Left renal pelvis (tissue), 4 donors: ENCODE results near the gene SUFU. TPM values are rescaled to one million over a fixed set of nuclear protein-coding genes. Genes with fewer than 3 reads are reported as not detected.
"Not testable (repeated sequence)": the region's sequence is repeated elsewhere in the genome, so short reads cannot be mapped to it uniquely, and the experiment has no call there.

Experiments used
- DNase-seq, 4 donors: peaks; one replicate each; pipeline ENCODE4 v3.0.0-alpha.2; 2013; ENCODE audit warnings: low read depth in 4 of 4, low spot score in 3 of 4
- polyA plus RNA-seq, 4 donors: library from polyadenylated mRNA; unstranded; fragments of 120-200 nt; gene quantifications; one replicate each; pipeline ENCODE4 v1.2.1, GENCODE V29; 2013; ENCODE audit not compliant: insufficient read length in 4 of 4

Gene SUFU
- polyA plus RNA-seq, 4 donors, result 24.0 to 28.7 (median 27.6) TPM

DNA sequence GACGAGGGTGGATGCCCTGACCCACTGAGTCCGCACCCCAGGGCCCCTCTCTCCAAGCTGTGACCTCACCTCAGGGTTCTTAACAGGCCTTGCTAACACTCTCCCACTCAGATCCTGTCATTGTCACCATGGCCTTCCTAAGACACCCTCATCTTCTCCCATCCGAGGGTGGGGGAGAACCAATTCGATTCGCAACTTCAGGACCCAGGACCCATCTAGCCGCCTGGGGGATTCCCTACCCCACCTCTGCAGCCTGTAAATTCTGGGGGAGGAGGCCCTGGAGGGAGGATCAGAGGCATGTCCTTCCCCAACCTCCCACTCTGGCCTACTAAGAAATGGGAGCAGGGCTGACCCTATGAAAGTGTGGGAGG, 157.9 kb downstream of the SUFU start:
- DNase-seq, result no peak

DNA sequence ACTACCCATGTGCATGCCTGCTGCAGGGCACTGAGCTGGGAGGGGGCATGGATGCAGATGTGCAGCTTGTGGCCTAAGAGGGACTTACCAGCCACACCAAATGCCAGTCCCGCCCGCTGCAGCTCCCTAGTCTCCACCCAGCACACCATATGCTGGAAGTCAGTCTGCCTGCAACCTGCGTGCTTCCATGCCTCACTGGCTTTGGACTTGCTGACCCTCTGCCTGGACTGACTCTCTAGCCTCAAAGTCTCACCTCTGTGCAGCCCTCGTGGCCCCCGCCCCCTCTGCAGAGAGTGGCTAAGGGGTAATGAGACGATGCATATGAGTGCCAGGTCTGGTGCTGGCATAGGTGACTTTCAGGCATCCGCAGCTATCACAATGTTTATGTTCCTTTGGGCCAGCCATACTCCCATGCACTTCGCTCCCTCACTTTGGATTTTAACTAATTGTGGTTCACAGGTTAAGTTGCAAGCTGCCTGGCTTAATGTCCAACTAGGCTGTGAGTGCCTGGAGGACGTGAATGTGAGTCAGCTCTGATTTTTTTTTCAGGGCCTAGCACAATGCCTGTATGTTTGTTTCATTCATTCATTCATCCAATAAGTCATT, 162.2 kb downstream of the SUFU start:
- no peak for DNase-seq

DNA sequence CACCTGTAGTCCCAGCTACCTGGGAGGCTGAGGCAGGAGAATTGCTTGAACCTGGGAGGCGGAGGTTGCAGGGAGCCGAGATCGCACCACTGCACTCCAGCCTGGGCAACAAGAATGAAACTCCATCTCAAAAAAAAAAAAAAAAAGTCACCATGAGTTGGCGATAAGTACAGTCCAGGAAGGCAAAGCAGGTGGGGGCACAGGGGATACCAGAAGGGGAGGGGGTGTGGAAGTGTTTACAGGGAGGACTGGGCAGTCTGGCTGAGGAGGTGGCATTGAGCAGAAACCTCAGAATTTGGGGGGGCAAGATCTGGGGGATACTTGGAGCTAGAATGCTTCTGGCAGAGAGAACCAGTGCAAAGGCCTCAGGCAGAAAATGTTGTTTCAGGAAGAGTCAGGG, 163.6 kb downstream of the SUFU start:
- not testable (repeated sequence) for DNase-seq

DNA sequence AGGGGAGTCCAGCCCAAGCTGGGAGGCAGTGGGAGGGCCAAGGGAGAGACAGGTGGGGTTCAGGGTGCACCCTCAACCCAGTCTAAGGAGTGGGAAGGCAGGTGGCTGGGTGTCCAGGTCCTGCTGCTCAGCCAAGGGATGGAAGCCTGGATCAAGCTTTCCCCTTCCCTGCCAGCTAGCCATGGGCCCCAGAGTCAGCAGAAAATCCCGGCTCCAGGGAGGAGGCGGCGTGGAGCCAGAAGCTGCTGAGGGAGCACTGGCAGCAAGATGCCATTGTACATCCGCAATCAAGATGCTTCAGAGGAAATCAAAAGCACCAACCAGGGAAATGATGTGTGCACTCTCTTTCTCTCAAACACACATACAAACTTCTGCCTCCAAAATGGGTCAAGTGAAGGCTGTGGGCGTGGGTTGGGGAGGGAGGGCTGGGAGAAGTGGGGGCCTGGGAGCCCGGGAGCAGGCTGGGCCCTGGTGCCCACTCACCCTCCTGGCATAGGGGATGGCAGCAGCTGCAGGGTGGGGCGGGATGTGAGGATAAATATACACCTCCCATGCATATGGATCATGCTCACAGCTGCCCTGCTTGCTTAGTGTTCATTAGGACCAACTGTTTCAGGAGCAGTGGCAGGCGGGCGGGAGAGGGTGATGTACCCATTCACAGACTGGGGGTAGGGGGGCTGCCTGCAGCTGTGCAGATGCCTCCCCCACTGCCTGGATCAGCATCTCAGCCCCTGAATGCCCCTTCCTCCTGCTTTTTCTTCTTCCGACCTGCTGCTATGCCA, 164.7 kb downstream of the SUFU start:
- no peak for DNase-seq

DNA sequence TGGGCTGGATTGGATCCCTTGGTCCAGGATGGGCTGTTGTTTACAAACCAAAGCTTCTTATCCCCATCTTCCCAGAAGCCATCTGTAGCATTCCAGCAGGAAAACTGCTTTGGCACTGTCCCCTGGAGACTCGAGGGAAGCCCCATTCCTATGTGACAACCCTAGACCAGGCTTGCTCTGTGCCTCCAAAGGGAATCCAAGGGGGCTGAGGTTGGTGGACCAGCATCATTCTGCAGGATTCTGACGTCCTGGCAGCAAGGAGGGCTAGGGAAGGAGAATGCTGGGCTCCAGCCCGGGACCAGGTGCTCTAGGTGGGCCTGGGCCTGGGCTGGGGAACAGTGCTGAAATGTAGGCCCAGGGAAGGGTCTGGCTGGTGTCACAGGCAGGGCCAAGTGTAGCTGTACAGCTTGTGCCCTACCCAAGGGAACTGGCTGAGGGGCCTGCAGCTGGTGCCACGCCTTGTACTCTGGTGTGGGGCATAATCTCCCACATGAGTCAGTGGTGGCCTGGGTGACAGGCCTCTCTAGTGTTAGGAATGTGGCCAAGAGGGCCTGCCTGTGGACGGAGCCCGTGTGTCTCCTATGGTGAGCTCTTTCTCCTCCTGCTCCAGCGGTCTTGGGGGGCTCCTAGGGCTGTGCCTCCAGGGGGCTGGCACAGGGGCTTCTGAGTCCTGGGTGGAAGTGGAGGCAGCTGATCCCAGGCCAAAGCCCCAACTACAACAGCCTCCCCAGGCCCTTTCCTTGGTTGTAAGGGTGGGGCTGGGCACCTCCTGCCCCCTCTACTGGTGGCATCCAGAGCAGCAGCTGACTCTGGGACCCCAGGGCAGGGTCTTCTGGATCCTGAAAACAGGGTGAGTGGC, 165.7 kb downstream of the SUFU start:
- DNase-seq, result no peak

DNA sequence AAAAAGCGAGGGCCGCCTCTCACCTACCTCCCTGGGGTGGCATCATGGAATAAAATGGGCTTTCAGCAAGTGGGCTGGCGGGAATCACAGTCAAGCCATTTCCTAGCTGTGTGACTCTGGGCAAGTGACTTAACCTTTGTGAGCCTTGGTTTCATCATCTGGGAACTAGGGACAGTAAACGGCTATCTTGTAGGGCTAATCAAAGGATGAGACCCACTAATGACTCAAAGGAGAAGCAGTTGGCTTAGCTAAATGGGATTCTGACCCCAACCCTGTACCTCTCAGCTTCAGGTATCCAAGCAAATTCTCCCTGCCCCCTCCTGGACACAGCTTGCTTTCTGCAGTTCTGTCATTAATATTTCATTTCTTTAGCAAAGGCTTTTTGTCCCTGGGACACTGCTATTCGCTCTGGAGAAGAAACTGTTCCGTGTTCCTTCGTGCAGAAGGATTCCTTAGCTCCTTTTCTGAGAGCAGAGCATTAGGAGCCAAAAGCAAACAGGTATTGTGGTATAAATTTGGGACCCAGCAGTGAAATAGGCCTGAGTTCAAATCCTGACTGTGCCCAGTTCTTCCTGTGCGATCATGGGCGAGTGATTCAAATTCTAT, 166.4 kb downstream of the SUFU start:
- DNase-seq, result no peak

DNA sequence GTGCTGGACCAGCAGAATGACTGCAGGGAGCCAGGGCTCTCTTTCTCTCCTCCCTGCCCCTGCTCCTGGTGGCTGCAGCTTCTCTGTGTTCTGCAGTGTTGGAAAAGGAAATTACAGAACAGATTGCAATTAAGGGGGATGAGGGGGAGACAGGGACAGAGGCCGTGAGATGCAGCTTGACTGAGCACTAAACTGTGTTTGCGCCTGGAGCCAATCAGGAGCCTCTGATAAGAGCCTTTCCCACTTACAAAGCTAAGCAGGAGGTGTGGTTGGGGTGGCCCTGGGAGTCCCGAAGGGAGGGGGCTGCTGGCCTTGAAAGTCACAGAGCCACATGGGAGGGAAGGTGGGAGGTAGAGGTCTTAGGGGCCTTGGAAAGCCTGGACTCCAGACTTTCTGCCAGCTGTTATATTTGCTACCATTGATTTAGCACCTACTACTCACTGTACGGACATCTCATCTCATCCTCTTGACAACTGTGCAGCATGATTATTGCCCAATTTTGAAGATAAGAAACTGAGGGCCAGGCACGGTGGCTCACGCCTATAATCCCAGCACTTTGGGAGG, 167.2 kb downstream of the SUFU start:
- DNase-seq, result no peak

DNA sequence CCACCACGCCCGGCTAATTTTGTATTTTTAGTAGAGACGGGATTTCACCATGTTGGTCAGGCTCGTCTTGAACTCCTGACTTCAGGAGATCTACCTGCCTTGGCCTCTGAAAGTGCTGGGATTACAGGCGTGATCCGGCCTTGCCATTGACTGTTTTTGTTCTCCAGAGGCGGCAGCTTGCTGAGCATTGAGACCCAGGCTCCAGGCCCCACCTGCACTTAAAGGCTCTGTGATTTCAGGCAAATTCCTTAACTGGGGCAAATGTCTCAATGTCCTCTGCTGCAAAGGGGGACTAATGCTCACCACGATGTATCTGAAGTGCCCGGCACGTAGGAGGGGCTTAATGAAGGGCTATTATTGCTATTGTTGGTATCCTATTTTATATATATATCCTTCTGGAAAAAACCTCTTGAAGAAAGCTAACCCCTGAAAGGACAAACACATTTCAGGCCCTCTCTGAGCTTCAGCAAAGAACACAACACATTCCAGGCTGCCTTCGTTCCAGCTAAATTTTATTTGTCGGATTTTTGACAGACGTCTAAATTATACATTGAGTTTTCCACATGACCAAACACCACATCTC, 169.6 kb downstream of the SUFU start:
- DNase-seq, result no peak

DNA sequence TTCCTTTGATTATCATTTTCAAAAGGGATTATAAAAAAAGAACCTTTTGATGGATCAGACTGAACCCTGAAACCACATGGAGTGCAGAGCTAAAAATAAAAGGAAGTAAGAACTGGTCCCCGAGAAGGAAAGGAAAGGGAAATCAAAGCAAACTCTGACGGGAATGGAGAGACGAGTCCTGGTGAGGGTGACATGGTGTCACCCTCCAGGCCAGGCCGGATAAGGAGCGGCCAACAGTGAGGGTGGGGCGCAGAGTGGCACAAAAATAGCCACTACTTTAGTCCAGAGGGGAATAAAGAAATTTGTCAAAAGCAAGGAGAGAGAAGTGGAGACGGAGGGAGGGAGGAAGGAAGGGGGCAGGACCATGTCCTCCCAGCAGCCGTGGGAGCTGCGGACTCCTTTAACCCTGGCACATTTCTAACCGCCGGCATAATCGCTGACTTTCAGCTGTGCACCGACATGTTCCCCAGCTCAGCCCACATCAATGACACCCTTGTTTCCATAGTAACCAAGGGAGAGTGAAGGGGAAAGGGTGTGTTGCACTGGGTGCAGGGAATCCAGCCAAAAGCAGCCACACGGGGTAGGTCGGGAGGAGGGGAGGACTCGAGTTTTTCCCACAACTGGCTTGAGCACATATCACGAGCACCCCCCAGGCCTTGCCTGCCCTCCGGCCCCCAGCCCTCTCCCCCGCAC, 170.2 kb downstream of the SUFU start:
- DNase-seq, result no peak

DNA sequence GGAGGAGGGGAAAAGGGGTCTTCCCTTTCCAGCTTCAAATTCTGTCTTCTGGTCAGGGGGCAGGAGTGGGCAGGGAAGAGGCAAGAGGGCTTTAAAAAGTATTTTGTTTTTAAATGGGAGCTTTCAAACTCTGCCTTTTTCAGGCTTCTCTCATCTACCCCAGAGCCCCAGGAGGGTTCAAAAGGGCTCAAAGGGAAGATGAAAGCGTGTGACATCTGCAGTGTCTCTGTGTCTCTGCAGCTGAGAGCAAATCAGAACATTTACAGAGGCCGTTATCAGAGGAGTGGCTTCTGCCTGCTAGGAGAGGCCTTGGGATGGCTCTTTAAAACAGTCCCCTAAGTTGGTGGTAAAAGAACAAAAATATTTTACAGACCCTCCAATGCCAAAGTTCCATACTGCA, 170.8 kb downstream of the SUFU start:
- no peak for DNase-seq

DNA sequence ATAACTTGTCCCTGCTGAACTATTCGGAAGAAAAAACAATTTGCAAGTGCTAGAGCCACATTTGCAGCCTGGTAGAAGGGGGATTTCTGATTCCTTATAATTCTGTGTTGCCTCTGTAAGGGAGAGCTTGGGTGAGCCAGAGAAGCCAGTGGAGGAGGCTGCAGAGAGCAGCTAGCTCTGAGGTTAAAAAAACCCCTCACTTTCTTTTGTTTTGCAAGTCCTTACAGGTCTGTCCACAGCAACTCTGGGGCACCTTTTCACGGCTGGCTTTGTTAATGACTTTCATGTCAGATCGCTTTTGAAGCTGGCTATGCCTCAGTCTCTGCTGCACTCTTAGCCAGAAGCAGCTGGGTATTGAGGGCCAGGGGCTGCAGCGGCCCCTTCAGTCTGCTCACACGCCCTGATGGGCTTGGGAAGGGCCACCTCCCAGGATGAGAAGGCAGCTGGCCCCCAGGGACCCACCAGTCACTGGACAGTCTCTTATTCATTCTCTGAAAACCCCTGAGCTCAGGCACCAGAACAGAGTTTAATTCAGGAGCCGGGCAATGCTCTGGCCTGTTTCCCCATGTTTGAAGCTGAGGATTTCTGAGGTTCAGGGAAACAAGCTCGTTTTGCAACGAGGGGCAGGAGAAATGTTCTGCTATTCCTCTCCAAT, 171.4 kb downstream of the SUFU start:
- no peak for DNase-seq

DNA sequence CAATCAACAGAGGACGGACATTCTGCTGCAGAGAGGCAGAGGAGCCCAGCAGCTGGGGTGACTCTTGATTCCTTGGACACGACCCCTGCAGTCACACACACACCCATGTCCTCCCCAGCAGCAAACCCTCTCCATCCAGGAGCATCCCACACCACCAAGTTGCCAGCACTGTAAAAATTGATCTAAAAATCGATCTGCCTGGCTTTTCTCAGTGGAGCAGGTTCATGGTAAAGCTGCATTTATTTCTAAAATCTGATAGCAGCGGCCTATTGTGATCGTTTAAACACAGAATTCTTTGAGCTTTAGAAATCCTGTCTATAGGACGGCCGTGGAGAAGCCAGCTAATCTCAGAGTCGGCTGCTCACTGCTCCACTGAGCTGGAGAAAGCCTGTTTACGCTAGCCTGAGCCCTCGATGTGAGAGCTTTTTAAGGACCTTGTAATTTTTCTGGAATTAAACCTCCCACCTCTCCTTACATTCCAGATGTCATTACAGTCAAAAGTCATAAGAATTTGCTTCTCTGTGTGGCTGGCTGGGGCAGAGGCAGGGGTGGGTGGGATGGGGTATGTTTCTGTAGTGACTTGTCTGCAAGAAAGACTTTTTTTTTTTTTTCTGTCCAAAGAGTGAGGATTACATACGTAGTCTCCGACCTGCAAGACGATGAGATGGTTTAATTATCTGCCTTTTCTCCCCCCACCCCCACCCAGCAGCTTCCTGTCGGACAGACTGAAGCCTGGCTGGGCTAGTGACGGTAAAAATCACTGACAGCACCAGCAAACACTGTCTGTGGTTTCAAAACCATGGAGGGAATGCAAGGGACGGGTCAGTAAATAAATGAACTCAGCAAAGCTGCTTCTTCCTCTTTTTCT, 172.1 kb downstream of the SUFU start:
- no peak for DNase-seq

DNA sequence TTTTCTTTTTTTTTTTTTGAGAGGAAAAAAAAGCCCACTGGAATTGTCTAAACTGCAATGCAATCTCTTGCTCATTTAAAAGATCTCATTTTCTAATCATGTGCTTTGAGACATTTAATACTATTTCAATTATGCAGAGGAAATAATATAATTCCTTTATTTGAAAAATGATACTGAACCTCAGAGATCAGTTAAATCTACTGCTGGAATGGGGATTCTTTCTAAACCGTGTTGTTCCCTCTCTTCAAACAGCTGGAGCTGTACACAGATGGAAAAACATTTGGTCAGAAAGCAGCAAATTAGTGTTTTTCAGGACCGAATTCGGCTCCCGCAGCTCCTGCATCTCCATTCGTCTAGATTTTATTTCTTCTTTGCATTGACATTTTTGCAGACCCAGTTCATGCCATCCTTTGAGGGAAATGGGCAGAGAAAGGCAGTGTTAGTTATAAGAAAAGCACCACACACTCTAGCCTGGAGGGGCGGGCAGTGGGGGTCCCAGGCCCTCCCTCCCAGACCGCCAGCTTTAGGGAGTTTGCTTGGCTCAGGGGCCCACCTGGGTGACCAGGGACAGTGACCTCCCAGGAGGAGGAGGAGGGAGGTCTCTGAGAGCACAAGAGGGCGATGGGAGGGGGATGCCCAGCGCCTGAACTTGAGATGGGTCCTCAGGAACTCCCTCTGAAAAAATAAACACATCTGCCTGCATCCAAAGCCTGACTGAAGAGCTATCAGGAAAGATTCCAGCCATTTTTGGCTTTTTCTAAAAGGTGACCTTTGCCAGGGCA, 173.0 kb downstream of the SUFU start:
- DNase-seq, result no peak

DNA sequence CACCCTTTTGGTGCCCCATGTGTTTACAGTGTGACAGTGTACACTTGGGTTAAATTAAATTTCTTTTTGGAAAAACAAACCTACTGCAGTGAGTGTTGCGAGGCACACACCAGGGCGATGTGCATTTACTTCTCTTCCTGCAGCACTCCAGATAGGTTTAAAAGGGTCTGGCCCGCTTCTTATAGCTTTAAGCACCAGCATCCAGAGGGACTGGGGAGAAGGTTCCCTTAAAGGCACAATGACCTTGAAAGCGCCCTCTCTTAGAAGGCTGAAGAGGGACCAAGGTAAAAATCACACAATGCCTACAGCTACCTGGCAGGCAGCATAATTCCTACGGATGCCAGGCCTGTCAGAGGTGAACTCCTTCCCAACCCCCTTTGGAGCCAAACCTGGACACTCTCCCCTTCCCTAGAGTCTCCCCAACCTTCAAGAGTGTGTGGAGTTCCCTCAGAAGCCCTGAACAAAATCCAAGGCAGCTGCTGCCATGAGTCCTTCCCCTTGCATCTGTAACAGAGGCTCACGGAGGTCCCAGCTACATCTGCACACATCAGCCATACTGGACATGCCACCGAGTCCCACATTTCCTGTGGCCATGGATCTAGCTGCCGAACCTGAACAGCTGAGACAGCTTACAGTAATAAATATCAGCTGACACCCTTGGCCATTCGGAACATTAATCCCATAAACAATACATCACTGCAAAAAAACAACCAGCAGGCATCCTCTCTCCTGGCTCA, 173.7 kb downstream of the SUFU start:
- no peak for DNase-seq

DNA sequence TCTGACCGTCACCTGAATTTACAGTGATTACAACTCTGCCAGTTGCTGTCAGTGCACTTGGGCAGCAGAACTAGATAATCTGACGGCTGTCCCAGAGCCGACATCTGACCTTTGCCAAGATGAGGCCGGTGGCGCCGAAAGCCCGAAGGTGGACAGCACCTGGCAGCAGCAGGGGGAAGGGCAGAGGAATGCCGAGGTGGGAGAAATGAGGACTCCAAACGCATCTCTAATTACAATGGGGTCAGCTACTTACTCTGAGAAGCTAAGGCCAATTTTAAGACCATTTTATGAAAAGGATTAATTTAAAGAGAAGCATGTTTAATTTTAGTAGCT, 174.3 kb downstream of the SUFU start:
- no peak for DNase-seq

DNA sequence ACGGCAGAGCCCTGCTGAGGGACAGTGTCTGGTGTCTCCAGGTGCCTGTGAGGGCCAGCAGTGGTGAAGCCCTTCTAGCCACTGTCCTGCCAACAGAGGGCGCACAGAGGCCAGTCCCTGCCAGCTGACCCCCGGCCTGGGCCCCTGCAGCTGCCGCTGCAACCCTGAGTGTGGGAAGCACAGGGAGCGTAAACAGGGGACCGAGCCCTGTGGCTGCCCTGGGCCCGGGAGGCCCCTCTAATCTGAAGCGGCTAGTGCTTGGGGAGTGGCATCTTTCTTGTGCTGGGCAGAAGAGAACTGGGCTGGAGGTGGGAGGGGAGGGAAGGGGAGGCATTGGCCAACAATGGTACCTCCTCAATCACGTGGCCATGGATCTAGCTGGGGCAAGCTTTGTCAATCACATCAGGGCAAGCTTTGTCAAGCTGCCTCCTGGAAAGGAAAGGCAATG, 175.1 kb downstream of the SUFU start:
- DNase-seq, result no peak

DNA sequence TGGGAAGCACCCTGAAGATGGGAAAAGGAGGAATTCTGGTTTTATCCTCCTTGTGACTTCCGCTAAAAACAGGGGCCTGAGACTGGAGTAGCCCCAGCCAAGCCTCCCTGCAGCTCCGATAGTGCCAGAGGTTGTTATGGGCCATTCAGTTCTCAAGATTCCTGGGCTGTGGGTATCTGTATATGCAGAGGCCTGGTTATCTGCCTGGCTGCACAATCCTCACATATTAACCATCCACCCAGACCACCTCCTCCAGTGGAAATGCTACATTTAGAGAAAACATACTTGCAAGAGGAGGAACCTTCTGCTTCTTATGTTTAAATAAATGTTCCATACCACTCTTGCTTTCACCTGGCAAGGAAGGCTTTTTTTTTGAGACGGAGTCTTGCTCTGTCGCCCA, 175.8 kb downstream of the SUFU start:
- DNase-seq, result no peak
